HepG2 (cell line): Measurements from ENCODE around the gene ETFDH. TPM values are rescaled to one million over a fixed set of nuclear protein-coding genes. Genes with fewer than 3 reads are reported as not detected.

Experiments
- ARNT2 ChIP-seq: sonication (generic); formaldehyde crosslinking; IDR thresholded peaks from 2 replicates; pipeline ENCODE4 v1.8.0; 2022; ENCODE audit warnings: mild to moderate bottlenecking, low read depth, missing genetic modification reagents, moderate library complexity
- ATM ChIP-seq: fragments of 450-650 bp; IDR thresholded peaks from 2 replicates; pipeline ENCODE4 v1.7.1; 2017; ENCODE audit warnings: mild to moderate bottlenecking, borderline replicate concordance
- CERS6 ChIP-seq: sonication (generic); formaldehyde crosslinking; IDR thresholded peaks from 2 replicates; pipeline ENCODE4 v1.5.0; 2020; ENCODE audit warnings: missing genetic modification reagents
- CREM ChIP-seq, 2 experiments: sonication (generic) in 1 of 2; formaldehyde crosslinking in 1 of 2; IDR thresholded peaks; 2 replicates each; pipeline versions ENCODE4 v1.4.0 to v1.6.1; 2016 to 2020; ENCODE audit warnings: antibody characterized with exemption in 1 of 2, mild to moderate bottlenecking in 1 of 2, missing genetic modification reagents in 1 of 2
- DBP ChIP-seq: sonication (generic); formaldehyde crosslinking; IDR thresholded peaks from 2 replicates; pipeline ENCODE4 v1.4.0; 2020; ENCODE audit warnings: missing genetic modification reagents; ENCODE audit errors: not compliant biosample characterization
- FOXA3 ChIP-seq: IDR thresholded peaks from 2 replicates; pipeline ENCODE4 v1.6.1; 2016; ENCODE audit warnings: missing genetic modification reagents, missing compliant biosample characterization
- FOXM1 ChIP-seq: sonication (generic); formaldehyde crosslinking; IDR thresholded peaks from 2 replicates; pipeline ENCODE4 v1.5.0; 2020; ENCODE audit warnings: missing genetic modification reagents
- KAT2B ChIP-seq: fragments of 150-350 bp; IDR thresholded peaks from 2 replicates; pipeline ENCODE4 v1.6.1; 2014; ENCODE audit warnings: low read depth, low read length, borderline replicate concordance
- MATR3 ChIP-seq: sonication (generic); formaldehyde crosslinking; IDR thresholded peaks from 2 replicates; pipeline ENCODE4 v1.4.0; 2020; ENCODE audit warnings: missing genetic modification reagents
- MLX ChIP-seq: IDR thresholded peaks from 2 replicates; pipeline ENCODE4 v1.6.1; 2016
- PREB ChIP-seq: sonication (generic); formaldehyde crosslinking; IDR thresholded peaks from 2 replicates; pipeline ENCODE4 v1.4.0; 2020; ENCODE audit warnings: missing genetic modification reagents
- RBAK ChIP-seq: sonication (generic); formaldehyde crosslinking; IDR thresholded peaks from 2 replicates; pipeline ENCODE4 v1.5.1; 2020; ENCODE audit warnings: mild to moderate bottlenecking, missing genetic modification reagents
- SALL2 ChIP-seq: sonication (generic); formaldehyde crosslinking; IDR thresholded peaks from 2 replicates; pipeline ENCODE4 v1.8.1; 2023; ENCODE audit warnings: mild to moderate bottlenecking, missing genetic modification reagents, inconsistent platforms
- SRSF1 ChIP-seq: fragments of 200-400 bp; formaldehyde crosslinking; optimal IDR thresholded peaks from 2 replicates; pipeline ENCODE3; 2017; ENCODE audit warnings: mild to moderate bottlenecking, low read depth, low read length, moderate library complexity
- TCF7L2 ChIP-seq: IDR thresholded peaks from 2 replicates; pipeline ENCODE4 v1.6.1; 2011; ENCODE audit warnings: mild to moderate bottlenecking, low read depth, low read length, moderate library complexity
- TGIF2 ChIP-seq: IDR thresholded peaks from 2 replicates; pipeline ENCODE4 v1.6.1; 2016; ENCODE audit warnings: control low read depth, missing compliant biosample characterization
- ZFP1 ChIP-seq: IDR thresholded peaks from 2 replicates; pipeline ENCODE4 v1.6.1; 2016
- ZNF431 ChIP-seq: sonication (generic); formaldehyde crosslinking; IDR thresholded peaks from 2 replicates; pipeline ENCODE4 v1.9.0; 2022; ENCODE audit warnings: missing genetic modification reagents, low read depth, mild to moderate bottlenecking, borderline replicate concordance
- ZNF766 ChIP-seq: sonication (generic); formaldehyde crosslinking; IDR thresholded peaks from 2 replicates; pipeline ENCODE4 v1.5.0; 2020; ENCODE audit warnings: missing genetic modification reagents, borderline replicate concordance
- ZNF770 ChIP-seq: sonication (generic); formaldehyde crosslinking; IDR thresholded peaks from 2 replicates; pipeline ENCODE4 v1.5.0; 2020; ENCODE audit warnings: mild to moderate bottlenecking, missing genetic modification reagents
- ZNF839 ChIP-seq: sonication (generic); formaldehyde crosslinking; IDR thresholded peaks from 2 replicates; pipeline ENCODE4 v1.4.0; 2020; ENCODE audit warnings: missing genetic modification reagents, mild to moderate bottlenecking, borderline replicate concordance
- ZSCAN20 ChIP-seq: sonication (generic); formaldehyde crosslinking; IDR thresholded peaks from 2 replicates; pipeline ENCODE4 v1.4.0; 2020; ENCODE audit warnings: missing genetic modification reagents, mild to moderate bottlenecking, borderline replicate concordance
- polyA plus RNA-seq, 8 experiments: library from polyadenylated mRNA; depleted of rRNA in 3 of 8; stranded (reverse) in 7 of 8; unstranded in 1 of 8; fragments of >200 nt; fragmentation: Illumina TruSeq in 4 of 8; extraction: Trizol in 4 of 8; gene quantifications; 2 replicates each; pipeline versions ENCODE4 v1.2.1 to v1.2.3, GENCODE V29; 2011 to 2016; ENCODE audit warnings: low read depth in 4 of 8, missing spikeins in 1 of 8, mixed read lengths in 1 of 8; ENCODE audit not compliant: insufficient read depth in 1 of 8
- total RNA-seq, 5 experiments: library from RNA; depleted of rRNA; stranded (reverse); fragments of >200 nt; fragmentation: Illumina TruSeq; extraction: Trizol; gene quantifications; 2 replicates each; pipeline ENCODE4 v1.2.3, GENCODE V29; 2016; ENCODE audit warnings: low read depth in 1 of 5
- TF ChIP-seq, protein P1 (sequence below): sonication (generic); formaldehyde crosslinking; IDR thresholded peaks from 2 replicates; pipeline ENCODE4 v1.4.0; 2020; ENCODE audit warnings: missing genetic modification reagents

Gene ETFDH
- total and polyA plus RNA-seq, 2 of the 13 experiments (the other 11 are each of a cell fraction or from before 2014, with no cell fraction given): 14.7 to 17.8 TPM

- TF ChIP-seq ARNT2 (CRISPR knock-in tag): no peak; the same call in 1 of the 2 replicates
- no peak for TF ChIP-seq CREM (IDR thresholded peaks at IDR 0.05)
- TF ChIP-seq CREM (CRISPR knock-in tag; IDR thresholded peaks at IDR 0.05): no peak
- TF ChIP-seq ZSCAN20 (CRISPR knock-in tag): no peak
- no peak for TF ChIP-seq CERS6 (CRISPR knock-in tag)
- no peak for TF ChIP-seq TGIF2
- TF ChIP-seq SALL2 (CRISPR knock-in tag): peak; percentile 47; the same call in 1 of the 2 replicates
- TF ChIP-seq MATR3 (CRISPR knock-in tag): no peak
- TF ChIP-seq ZFP1 (CRISPR knock-in tag): no peak
- no peak for TF ChIP-seq ZNF770
- TF ChIP-seq SRSF1: no peak
- TF ChIP-seq TCF7L2: no peak
- TF ChIP-seq FOXA3 (CRISPR knock-in tag): no peak
- TF ChIP-seq DBP: no peak
- no peak for TF ChIP-seq FOXM1 (CRISPR knock-in tag)
- TF ChIP-seq, protein P1, sequence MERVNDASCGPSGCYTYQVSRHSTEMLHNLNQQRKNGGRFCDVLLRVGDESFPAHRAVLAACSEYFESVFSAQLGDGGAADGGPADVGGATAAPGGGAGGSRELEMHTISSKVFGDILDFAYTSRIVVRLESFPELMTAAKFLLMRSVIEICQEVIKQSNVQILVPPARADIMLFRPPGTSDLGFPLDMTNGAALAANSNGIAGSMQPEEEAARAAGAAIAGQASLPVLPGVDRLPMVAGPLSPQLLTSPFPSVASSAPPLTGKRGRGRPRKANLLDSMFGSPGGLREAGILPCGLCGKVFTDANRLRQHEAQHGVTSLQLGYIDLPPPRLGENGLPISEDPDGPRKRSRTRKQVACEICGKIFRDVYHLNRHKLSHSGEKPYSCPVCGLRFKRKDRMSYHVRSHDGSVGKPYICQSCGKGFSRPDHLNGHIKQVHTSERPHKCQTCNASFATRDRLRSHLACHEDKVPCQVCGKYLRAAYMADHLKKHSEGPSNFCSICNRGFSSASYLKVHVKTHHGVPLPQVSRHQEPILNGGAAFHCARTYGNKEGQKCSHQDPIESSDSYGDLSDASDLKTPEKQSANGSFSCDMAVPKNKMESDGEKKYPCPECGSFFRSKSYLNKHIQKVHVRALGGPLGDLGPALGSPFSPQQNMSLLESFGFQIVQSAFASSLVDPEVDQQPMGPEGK: no peak
- no peak for TF ChIP-seq PREB (CRISPR knock-in tag)
- TF ChIP-seq ZNF431 (CRISPR knock-in tag): no peak
- TF ChIP-seq RBAK (CRISPR knock-in tag): no peak
- TF ChIP-seq MLX (CRISPR knock-in tag): no peak
- TF ChIP-seq ATM: no peak
- TF ChIP-seq ZNF766 (CRISPR knock-in tag): no peak
- TF ChIP-seq KAT2B: no peak
- no peak for TF ChIP-seq ZNF839 (CRISPR knock-in tag)
These were observed 57.8 kb downstream of the ETFDH start (continued) for GRCh38 chr4:158729716-158730559.
